Fibroblast of mammary gland (primary cell): ENCODE measurements around the gene LRP5.

Source experiments
- DNase-seq: peaks from one replicate; pipeline ENCODE4 v3.0.0-alpha.2; 2010; ENCODE audit warnings: low read depth
- H3K4me3 ChIP-seq: 2 replicates; pipeline ENCODE4 v1.5.1; 2011; ENCODE audit warnings: low read depth, mild to moderate bottlenecking, low read length, moderate library complexity; ENCODE audit not compliant: control insufficient read depth
- TF ChIP-seq, protein P1 (sequence below): conservative IDR thresholded peaks from 2 replicates; pipeline ENCODE4 v1.5.1; 2011; ENCODE audit warnings: low read depth, low read length, inconsistent platforms; ENCODE audit not compliant: control insufficient read depth, insufficient read depth

The LRP5 gene

GRCh38 chr11:68355471-68355870 lies 43.1 kb downstream of the LRP5 start:
- H3K4me3 ChIP-seq, result no peak overlapping the region
- TF ChIP-seq, protein P1, sequence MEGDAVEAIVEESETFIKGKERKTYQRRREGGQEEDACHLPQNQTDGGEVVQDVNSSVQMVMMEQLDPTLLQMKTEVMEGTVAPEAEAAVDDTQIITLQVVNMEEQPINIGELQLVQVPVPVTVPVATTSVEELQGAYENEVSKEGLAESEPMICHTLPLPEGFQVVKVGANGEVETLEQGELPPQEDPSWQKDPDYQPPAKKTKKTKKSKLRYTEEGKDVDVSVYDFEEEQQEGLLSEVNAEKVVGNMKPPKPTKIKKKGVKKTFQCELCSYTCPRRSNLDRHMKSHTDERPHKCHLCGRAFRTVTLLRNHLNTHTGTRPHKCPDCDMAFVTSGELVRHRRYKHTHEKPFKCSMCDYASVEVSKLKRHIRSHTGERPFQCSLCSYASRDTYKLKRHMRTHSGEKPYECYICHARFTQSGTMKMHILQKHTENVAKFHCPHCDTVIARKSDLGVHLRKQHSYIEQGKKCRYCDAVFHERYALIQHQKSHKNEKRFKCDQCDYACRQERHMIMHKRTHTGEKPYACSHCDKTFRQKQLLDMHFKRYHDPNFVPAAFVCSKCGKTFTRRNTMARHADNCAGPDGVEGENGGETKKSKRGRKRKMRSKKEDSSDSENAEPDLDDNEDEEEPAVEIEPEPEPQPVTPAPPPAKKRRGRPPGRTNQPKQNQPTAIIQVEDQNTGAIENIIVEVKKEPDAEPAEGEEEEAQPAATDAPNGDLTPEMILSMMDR, result no peak
- DNase-seq, result no peak

DNA sequence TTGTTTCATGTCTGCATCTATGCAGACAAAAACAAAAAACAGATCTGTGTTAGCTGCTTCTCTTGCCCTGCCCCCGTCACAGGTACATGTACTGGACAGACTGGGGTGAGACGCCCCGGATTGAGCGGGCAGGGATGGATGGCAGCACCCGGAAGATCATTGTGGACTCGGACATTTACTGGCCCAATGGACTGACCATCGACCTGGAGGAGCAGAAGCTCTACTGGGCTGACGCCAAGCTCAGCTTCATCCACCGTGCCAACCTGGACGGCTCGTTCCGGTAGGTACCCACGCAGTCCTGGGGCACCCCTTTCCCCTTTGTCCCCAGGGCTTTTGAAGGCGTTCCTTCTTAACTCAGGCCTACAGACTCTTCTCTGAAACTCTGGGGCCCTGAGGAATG lies 45.2 kb downstream of the LRP5 start:
- TF ChIP-seq, protein P1, result no peak
- no peak for DNase-seq
- H3K4me3 ChIP-seq, result no peak overlapping the region

DNA sequence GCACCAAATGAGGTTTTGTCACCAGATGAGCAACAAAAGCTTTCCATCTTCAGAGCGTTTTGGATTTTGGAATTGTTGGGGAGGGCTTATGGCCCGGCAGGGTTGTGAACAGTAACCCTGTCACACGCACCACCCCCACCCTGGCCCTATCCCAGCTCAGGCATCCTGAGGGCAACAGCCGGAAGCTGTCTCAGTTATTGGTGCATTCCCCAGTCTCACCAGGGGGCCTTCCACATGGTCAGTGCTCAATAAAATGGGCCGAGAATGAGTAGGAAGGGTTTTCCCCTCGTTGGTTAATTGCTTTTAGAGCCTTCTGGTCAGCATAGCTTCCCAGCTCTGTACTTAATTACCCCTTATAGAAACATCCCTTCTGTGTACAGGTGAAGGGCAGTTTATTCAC lies 46.0 kb downstream of the LRP5 start:
- TF ChIP-seq, protein P1, result no peak
- DNase-seq, result no peak
- H3K4me3 ChIP-seq, result no peak overlapping the region

GRCh38 chr11:68361702-68362101 lies 49.3 kb downstream of the LRP5 start:
- TF ChIP-seq, protein P1, result no peak
- no peak for DNase-seq
- H3K4me3 ChIP-seq, result no peak overlapping the region

DNA sequence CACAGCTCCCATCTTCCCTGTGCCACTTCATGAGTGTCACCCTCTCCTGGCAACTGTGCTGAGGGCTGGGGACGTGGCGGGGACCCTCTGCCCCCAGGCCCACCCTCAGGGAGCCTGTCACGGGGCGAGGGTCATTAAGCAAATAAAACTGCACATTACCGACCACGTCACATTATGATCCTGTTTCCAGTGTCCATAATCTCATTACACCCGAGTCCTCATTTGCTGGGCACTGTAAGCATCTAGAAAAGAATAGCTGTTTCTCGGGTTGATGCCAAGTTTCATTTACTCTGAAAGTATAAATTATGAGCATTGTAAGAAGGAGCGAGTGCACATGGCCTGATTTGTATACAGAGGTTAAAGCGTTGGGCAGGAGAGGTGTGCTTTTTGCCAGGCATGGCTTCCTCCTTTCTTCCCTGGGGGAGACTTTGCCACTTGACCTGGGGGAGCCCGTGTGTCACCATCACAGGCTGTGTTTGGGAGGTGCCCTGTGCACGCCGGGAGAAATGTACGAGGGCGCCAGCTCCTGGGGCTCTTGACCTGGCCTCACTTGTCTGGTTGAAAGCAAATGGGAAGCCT lies 50.5 kb downstream of the LRP5 start:
- TF ChIP-seq, protein P1, result no peak

DNA sequence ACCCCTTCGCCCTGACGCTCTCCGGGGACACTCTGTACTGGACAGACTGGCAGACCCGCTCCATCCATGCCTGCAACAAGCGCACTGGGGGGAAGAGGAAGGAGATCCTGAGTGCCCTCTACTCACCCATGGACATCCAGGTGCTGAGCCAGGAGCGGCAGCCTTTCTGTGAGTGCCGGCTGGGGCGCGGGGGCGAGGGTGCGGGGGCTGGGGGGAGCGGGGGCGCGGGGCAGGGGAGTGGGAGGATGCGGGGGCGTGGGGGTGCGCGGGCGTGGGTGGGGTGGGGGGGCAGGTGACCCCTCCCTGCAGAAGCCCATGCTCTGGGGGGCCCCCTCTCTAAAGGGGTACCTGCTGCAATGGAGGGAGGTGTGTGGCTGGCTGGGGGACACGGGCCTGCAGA lies 51.4 kb downstream of the LRP5 start:
- H3K4me3 ChIP-seq, result no peak overlapping the region
- TF ChIP-seq, protein P1, result no peak
- no peak for DNase-seq

More for the DNA sequence above, 50.5 kb downstream of the LRP5 start:
- DNase-seq, result no peak
- H3K4me3 ChIP-seq, result no peak overlapping the region

DNA sequence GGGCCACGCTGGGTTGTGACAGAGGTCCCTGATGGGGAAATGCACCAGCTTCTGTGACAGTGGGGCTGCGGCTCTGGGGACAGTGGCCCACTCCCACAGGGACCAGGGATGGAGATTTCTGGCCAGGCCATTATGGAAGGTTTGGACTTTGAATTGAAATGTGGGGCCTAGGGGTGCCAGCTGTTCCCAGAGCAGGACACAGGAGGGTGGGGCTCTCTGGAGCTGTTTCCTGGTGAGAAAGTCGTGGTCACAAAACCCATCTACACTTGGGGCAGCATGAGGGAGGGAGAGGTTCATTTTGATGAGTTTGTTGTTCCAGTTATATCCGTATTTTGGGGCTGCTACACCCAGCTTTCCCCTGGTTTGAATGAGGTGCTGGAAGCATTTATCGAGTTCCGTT lies 52.2 kb downstream of the LRP5 start:
- H3K4me3 ChIP-seq, result no peak overlapping the region
- TF ChIP-seq, protein P1, result no peak
- no peak for DNase-seq
